Activated CD8-positive, alpha-beta memory T cell treated with anti-CD3 and anti-CD28 coated beads, Interleukin-2, amount 50 U/mL, for 48 hours (primary cell): ENCODE measurements around the gene PRDM1.
A peak's percentile ranks its signal among the peaks of the same experiment; 100 is the strongest.

Source experiments
- DNase-seq: peaks from one replicate; pipeline ENCODE4 v3.0.0-alpha.2; 2020

Gene PRDM1

DNA sequence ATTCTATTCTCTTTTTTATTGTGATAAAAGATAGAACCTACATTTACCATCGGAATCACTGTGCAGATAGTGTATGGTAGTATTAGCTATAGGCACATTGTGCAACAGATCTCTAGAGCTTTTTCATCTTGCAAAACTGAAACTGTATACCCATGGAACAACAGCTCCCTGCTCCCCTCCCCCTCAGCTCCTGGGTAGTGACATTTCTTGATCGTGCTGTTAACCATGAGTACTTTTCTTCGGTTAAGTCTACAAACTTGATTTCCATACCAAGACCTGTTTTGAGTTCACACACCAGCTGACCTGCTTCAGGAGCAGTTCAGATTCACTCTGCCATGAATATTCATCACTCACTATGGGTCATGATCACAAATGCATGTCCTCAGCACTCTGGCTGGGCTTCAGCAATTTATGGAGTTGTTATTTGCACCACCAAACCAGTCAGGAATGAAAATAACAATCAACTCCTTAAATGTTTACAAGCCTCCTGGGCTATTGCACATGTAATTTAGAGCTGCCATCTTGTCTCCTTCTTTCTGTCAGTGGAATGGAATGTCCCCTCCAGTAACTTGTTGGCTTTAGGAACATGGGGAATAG is 32.8 kb downstream of the PRDM1 start:
- no peak for DNase-seq

GRCh38 chr6:106119546-106119945 is 33.4 kb downstream of the PRDM1 start:
- no peak for DNase-seq

DNA sequence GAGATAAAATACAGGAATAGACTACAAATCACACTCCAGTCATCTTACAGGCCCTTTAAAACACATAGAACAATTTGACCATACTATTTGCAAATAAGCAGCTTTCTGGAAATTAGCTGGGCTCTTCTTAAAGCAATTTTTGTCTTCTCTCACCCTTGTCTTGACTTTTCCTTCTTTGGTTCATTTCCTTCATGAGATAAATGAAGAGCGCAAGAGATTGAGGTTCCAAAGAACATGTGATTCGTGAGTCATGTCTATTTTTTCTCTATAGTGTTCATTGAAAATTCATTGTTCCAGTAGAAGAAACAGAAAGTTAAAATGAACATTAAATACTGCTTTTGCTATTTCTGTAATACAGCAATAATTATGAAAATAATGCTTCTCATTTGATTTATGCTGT is 33.9 kb downstream of the PRDM1 start:
- no peak for DNase-seq

DNA sequence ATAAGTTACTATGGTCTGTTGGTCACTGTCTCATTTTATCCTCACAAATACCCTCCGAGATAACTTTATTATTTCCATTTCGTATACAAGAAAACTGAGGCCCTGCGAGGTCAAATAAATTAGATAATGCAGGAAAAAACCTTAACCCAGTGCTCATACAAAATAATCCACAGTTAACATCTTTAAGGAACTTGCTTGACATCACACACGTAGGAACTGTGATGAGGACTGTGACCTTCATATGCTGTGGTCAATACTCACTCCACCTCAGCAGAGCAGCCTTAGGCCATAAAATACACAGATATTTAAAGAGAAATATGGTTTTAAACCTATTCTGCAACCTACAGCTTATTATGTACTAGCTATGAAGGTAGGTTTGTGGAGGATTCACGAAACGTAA is 34.3 kb downstream of the PRDM1 start:
- no peak for DNase-seq

DNA sequence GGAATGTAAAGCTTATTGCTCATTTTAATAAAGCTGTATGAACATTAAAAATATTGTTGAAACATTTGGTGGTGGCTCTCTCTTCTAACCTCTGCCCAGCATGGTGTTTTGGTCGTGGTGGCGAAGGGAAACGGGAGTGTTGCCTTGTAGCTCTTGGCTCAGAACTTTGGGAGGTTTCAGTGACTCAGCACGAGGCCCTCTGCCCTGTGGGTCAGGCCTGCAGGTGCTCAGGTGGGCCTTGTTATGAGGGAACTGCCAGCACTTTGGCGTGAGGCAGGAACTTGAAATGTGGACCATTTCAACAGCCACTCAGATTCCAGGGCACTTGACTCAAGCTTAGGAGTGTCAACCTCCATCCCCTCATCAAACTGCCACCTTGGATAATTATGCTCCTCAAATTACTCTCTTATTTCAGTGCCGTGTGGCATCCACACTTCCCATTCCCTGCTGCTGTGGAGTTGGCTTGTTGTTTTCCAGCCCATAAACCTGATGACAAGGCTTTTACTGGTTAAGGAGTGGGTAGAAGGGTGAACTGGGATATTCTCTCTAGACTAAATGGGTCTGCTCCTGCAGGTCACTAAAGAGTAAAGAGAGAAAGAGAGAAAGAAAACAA is 36.3 kb downstream of the PRDM1 start:
- DNase-seq: no peak

DNA sequence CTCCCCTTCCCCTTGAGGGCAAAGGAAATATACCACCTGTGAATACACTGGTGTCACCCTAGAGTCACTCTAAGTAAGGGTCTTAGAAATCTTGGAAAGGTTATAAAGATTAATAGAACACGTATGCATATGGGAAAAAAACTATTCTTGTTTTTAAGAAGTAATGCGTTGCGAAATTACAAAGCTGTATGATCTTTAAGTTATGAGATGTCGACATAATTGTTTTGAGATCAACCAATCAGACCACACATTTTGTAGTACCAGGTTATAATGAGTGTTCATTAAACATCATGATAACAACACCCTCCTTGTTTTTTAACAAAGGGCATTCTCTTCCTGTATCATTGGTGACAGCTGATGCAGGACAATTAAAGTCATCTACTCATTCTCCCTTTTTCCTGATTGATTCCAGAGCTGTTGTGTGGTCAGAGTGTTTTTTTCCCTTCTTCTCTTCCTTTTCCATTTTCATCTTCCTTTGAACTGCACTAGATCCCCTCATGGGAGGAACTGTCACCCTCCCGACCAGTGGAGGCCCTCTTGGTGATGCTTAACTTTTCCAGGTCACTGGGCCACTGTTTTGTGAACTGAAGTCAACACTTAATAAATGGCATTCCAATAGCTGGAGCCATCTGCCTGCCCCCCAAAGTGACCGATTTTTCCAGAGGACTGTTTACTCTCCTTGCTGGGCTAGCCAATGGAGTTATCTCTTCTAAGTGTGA is 37.0 kb downstream of the PRDM1 start:
- DNase-seq: no peak

DNA sequence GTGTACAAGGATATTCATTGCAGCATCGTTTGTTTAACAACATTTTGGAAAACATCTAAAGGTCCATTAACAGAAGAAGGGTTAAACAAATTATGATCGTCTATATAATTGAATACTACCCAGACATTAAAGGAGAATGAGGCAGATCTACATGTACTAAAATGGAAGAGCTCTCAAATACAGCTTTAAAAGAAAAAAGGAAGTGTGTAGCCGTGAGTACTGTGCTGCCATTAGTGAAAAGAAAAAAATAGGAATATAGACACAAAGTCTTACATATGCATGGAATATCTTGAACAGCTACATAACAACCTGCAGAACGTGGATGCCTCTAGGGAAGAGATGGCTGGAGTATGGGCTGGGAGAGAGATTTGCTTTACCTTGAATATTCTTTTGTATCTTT is 37.9 kb downstream of the PRDM1 start:
- DNase-seq: no peak

- no peak for DNase-seq
Measured at GRCh38 chr6:106124437-106125430, 38.6 kb downstream of the PRDM1 start.

GRCh38 chr6:106125925-106126435 is 39.8 kb downstream of the PRDM1 start:
- peak; percentile 60 for DNase-seq

DNA sequence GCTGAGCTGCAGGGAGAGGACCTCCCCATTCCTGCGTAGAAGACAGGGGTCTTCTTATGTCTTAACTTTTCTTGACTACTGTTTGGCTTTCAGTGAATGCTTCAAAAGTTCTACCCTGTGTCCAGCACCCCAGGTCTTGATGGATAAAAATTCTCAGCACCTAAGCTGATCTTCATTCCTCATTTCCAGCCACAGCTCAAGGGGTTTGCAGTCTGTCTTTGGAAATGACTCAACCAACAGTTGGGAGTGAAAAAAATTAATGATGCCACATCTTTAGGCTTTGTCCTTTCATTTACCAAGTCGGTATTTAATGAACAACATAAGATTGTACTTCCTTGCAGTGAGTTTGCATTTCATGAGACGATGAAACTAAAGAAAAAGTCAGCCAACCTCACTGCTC is 40.3 kb downstream of the PRDM1 start:
- DNase-seq: no peak

DNA sequence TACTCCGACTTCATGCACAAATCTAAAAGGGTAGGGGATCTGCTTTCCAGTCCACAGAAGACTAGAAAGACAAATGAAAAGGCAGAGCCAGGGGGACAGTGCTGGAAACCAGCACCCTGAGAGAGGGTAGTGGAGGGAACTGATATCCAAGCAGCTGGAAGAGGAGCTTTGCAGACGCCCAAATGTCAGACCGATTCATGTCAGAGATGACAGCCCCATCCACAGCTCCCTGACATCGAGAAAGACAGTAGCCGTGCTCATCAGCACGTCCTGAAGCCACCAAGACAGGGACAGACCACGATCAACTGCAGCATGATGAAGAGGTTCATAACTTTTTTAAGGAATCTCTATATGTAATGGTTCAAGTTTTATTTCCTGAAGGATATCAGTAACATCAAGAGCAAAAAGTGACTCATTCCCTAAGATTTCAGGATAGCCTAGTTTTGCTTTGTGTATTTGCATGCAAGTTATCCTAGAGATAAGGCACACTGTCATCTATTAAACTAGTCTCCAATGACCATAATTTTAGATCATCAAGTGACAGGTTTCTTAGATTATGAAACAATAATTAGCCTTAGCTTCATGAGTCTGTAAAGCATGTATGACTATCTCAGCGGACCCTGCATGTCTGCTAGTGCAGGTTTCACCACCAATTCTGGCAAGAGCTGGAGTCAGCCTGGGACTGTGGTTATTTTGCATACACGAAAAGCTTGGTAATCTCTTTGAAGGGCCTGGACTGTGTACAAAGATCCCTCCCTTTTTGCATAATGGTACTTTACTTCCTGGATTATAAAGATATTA is 43.0 kb downstream of the PRDM1 start:
- no peak for DNase-seq

- DNase-seq: no peak
Measured at GRCh38 chr6:106132153-106132698, 46.1 kb downstream of the PRDM1 start.

- DNase-seq: no peak
Measured at GRCh38 chr6:106133040-106133439, 46.9 kb downstream of the PRDM1 start.

DNA sequence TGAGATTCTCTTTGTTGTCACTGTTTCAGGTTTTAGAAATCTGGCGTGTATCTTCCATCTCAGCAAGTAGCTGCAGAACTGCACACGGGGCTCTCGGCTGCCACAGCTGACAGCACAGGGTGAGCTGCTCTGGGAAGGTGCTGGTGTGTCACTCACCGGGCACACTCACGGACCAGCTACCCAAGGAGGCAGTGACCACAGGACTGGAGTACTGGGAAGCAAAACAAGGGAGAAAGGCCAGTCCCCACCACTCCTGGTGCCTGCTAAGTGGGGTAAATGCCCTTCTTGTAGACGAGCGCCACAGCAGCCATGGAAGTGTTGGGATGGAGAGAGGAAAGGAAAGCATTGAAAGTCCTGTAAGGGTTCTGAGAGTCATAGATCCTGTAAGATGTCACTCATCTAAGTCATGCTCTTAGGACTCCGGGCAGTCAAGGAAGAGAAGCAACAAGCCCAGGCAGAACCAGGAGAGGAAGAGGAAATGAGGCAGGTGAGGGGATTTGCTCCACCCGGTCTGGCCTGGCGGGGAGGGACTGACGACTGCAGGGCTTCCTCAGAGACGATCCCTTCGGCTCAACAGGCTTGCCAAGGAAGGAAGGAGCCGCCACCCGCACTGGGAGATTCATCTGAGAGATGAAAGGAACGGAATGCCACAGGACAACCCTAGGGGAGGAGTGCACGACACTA is 48.1 kb downstream of the PRDM1 start:
- DNase-seq: no peak

DNA sequence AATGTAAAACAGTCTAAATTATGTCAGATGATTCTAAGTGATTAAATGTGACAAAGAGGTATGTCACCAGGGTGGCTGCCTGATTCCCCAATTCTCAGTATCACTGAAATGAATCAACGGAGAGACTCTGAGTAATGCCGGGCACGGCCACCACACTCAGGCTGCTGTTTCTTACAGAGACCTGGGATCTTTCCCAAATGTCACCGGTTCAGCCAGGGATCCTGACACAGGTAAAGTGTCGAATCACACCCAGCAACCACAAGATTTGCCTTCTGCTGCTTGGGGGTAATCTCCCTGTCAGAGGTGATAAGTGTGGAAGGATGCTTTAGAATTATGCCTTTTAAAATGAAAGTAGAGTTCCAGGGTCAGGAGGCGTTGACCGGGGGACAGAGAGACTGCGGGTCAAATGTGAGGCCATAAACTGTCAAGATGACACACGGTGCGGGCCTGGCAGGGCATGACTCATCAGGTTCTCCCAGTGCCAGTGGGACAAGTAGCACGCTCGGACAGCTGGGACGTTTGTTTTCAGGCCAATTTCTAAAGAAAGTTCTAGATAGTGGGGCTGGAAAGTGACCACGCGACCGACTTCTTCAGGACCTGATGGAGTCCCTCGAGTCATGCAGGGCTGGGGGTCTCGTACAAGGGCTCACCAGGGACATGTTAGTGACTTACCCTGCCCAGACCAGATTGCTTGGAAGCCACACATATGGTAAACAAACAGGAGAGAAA is 48.9 kb downstream of the PRDM1 start:
- DNase-seq: peak; percentile 53

- no peak for DNase-seq
Measured at GRCh38 chr6:106135911-106136571, 49.9 kb downstream of the PRDM1 start.

DNA sequence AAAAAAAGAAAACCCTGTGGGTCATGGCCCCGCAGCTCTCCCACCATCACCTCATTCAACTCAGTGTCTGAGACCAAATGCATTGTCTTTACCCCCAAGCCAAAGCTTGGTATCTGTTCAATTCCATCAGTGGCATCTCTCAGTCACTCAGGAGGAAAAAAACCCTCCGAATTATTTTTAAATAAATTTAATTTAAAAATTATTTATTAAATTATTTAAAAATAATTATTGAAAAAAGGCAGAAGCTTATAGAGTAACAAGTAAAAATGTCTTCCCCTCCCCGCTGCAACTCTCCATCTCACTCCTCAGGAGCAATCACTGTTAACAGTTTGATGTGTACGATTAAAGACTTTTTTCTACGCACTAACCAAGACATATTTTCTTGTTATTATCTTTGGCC is 50.7 kb downstream of the PRDM1 start:
- no peak for DNase-seq

GRCh38 chr6:106138151-106138550 is 52.0 kb downstream of the PRDM1 start:
- DNase-seq: no peak

DNA sequence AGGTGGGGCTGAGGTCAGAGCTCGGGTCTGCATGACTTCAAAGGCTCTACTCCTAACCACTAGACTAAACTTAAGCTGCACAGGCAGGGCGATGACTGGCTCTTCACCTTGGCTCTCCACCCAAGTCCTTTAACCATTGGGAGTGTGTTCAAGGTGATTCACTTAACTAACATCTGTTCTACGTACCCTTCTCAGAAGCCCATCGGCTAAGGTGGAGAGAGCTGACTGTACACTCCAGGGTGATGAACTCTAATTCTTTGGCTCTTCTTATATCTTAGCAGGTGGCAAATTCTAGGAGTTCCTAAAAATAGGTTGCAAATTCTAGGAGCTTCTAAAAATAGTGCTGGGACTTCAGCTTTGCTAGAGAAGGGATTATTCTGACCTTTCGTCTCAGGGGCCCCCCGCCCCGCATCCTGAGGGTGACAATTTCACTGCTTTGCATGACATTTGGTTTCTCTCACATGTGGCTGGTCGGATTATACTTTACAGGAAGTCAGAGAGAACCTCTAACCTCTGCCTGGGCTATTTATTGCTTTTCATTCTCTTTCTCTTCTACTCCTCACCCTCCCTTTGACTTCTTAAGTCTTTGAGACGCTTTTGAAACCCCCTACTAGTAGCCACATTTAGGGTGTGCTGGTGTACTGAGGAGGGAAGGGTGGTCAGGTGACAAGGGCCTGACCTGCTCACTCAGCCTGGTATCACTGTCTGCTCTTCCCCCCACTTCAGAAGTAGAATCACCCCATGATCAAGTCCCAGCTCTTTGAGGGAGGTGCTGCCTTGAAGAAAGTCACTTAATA is 55.5 kb downstream of the PRDM1 start:
- DNase-seq: peak; percentile 71
